K562 (cell line): ENCODE results near the gene OR6K2. TPM values are rescaled to one million over a fixed set of nuclear protein-coding genes. Genes with fewer than 3 reads are reported as not detected.

Source experiments
- ARID1B ChIP-seq: fragments of 450-650 bp; IDR thresholded peaks from 2 replicates; pipeline ENCODE4 v1.6.1; 2016; ENCODE audit warnings: antibody characterized with exemption, mild to moderate bottlenecking, inconsistent platforms
- EP300 ChIP-seq: IDR thresholded peaks from 2 replicates; pipeline ENCODE4 v1.6.1; 2012; ENCODE audit warnings: low read length, improper control_type of control experiment
- FOXP1 ChIP-seq: sonication (generic); formaldehyde crosslinking; IDR thresholded peaks from 2 replicates; pipeline ENCODE4 v1.8.0; 2022; ENCODE audit warnings: mild to moderate bottlenecking, missing genetic modification reagents
- GTF2F1 ChIP-seq: IDR thresholded peaks from 2 replicates; pipeline ENCODE4 v1.6.1; 2011; ENCODE audit warnings: low read depth, low read length, improper control_type of control experiment
- ILF3 ChIP-seq: fragments of 450-650 bp; IDR thresholded peaks from 2 replicates; pipeline ENCODE4 v1.6.1; 2018; ENCODE audit warnings: antibody characterized with exemption, mild to moderate bottlenecking, moderate library complexity, borderline replicate concordance
- JUND ChIP-seq, 2 experiments: IDR thresholded peaks; 2 replicates in 1 of 2; 3 replicates in 1 of 2; pipeline ENCODE4 v1.6.1; 2011; ENCODE audit warnings: borderline replicate concordance in 2 of 2, low read depth in 2 of 2, low read length in 2 of 2, improper control_type of control experiment in 1 of 2, missing biosample characterization in 1 of 2, missing genetic modification characterization in 1 of 2, missing genetic modification reagents in 1 of 2
- NCOA4 ChIP-seq: fragments of 450-650 bp; IDR thresholded peaks from 2 replicates; pipeline ENCODE4 v1.6.1; 2018; ENCODE audit warnings: mild to moderate bottlenecking; ENCODE audit not compliant: partially characterized antibody
- PHF21A ChIP-seq: fragments of 450-650 bp; IDR thresholded peaks from 2 replicates; pipeline ENCODE4 v1.6.1; 2017; ENCODE audit warnings: low read depth, borderline replicate concordance
- POLR2AphosphoS5 ChIP-seq: IDR thresholded peaks from 2 replicates; pipeline ENCODE4 v1.6.1; 2011; ENCODE audit warnings: mild to moderate bottlenecking, low read depth, low read length, moderate library complexity; ENCODE audit not compliant: control insufficient read depth, insufficient read depth
- SMARCA5 ChIP-seq: fragments of 450-650 bp; IDR thresholded peaks from 2 replicates; pipeline ENCODE4 v1.6.1; 2016
- SPI1 ChIP-seq: IDR thresholded peaks from 2 replicates; pipeline ENCODE4 v1.6.1; 2011; ENCODE audit warnings: low read depth, low read length, control low read depth, borderline replicate concordance
- YY1 ChIP-seq, 3 experiments: IDR thresholded peaks; 2 replicates each; pipeline ENCODE4 v1.6.1; 2011; ENCODE audit warnings: low read length in 2 of 3, mild to moderate bottlenecking in 2 of 3, moderate library complexity in 2 of 3, borderline replicate concordance in 1 of 3, control low read depth in 1 of 3, low read depth in 1 of 3; ENCODE audit not compliant: insufficient read depth in 3 of 3, insufficient replicate concordance in 2 of 3, control insufficient read depth in 1 of 3, insufficient read length in 1 of 3; ENCODE audit errors: extremely low read depth in 1 of 3
- polyA plus RNA-seq, 8 experiments: library from polyadenylated mRNA; depleted of rRNA in 4 of 8; stranded (reverse) in 5 of 8; unstranded in 3 of 8; fragments of >200 nt; fragmentation: Nextera tagmentation in 2 of 8; fragmentation: Illumina TruSeq in 1 of 8; extraction: Ambion mirVana in 2 of 8; extraction: Trizol in 1 of 8; gene quantifications; 2 replicates each; pipeline versions ENCODE4 v1.2.1 to v1.2.3, GENCODE V29; 2011 to 2014; ENCODE audit warnings: inconsistent platforms in 1 of 8, missing spikeins in 1 of 8
- total RNA-seq, 7 experiments: library from RNA; depleted of rRNA in 6 of 7; stranded (reverse); fragments of >200 nt in 6 of 7; fragmentation: Illumina TruSeq in 2 of 7; extraction: Trizol in 2 of 7; gene quantifications; 2 replicates each; pipeline versions ENCODE4 v1.2.1 to v1.2.3, GENCODE V29; 2011 to 2021; ENCODE audit warnings: low replicate concordance in 1 of 7
- TF ChIP-seq, protein P1 (sequence below), 2 experiments: fragments of 450-650 bp; IDR thresholded peaks; 2 replicates each; pipeline ENCODE4 v1.6.1; 2016; ENCODE audit warnings: mild to moderate bottlenecking in 2 of 2, borderline replicate concordance in 1 of 2, low read depth in 1 of 2, moderate library complexity in 1 of 2
- TF ChIP-seq, protein P2 (sequence below): fragments of 450-650 bp; IDR thresholded peaks from 2 replicates; pipeline ENCODE4 v1.7.1; 2018; ENCODE audit warnings: mild to moderate bottlenecking, low read depth; ENCODE audit not compliant: partially characterized antibody

Gene OR6K2
- total and polyA plus RNA-seq, 9 of the 15 experiments (the other 6 are each of a cell fraction or from before 2014, with no cell fraction given): not detected

DNA sequence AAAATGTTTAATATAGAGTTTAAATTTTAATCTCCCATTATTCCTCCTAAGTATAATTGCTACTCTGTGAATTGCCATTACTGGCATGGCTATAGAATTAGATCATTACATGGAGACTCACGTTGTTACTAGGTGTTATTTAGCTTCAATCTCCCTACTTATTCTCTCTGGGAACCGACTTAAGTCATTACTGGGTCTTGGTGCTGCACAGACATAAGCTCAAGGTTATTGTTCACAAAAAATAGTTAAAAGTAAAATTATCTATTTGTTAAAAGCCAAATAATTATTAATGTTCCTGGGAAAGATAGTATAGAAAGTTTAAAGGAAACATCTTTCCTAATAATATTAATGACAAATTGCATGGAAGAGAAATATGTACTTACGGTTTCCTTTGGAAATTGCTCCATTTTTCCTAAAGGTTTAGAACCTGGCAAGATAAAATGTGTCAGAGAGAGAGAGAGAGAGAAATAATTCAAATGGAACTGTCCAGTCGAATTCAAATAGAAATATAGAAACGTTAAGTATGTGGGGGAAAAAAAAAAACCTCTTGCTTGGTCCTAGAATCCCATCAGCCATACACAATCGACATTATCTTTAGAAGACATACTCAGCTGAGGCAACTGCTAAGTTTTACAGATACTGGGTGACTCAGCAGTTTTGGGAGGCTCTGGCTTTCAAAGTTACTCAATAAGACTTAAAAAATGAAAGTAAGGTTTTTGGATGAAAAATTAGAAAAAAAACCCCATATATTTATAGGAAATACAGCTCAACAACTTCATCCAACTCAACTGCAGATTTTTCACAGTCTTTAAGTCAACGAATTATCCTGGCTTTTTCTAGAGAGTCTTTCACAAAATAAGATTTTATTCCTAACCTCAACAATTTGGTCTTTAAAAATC lies 14.1 kb downstream of the OR6K2 start, which contains the start of gene SPTA1 (continued):
- TF ChIP-seq, protein P1, sequence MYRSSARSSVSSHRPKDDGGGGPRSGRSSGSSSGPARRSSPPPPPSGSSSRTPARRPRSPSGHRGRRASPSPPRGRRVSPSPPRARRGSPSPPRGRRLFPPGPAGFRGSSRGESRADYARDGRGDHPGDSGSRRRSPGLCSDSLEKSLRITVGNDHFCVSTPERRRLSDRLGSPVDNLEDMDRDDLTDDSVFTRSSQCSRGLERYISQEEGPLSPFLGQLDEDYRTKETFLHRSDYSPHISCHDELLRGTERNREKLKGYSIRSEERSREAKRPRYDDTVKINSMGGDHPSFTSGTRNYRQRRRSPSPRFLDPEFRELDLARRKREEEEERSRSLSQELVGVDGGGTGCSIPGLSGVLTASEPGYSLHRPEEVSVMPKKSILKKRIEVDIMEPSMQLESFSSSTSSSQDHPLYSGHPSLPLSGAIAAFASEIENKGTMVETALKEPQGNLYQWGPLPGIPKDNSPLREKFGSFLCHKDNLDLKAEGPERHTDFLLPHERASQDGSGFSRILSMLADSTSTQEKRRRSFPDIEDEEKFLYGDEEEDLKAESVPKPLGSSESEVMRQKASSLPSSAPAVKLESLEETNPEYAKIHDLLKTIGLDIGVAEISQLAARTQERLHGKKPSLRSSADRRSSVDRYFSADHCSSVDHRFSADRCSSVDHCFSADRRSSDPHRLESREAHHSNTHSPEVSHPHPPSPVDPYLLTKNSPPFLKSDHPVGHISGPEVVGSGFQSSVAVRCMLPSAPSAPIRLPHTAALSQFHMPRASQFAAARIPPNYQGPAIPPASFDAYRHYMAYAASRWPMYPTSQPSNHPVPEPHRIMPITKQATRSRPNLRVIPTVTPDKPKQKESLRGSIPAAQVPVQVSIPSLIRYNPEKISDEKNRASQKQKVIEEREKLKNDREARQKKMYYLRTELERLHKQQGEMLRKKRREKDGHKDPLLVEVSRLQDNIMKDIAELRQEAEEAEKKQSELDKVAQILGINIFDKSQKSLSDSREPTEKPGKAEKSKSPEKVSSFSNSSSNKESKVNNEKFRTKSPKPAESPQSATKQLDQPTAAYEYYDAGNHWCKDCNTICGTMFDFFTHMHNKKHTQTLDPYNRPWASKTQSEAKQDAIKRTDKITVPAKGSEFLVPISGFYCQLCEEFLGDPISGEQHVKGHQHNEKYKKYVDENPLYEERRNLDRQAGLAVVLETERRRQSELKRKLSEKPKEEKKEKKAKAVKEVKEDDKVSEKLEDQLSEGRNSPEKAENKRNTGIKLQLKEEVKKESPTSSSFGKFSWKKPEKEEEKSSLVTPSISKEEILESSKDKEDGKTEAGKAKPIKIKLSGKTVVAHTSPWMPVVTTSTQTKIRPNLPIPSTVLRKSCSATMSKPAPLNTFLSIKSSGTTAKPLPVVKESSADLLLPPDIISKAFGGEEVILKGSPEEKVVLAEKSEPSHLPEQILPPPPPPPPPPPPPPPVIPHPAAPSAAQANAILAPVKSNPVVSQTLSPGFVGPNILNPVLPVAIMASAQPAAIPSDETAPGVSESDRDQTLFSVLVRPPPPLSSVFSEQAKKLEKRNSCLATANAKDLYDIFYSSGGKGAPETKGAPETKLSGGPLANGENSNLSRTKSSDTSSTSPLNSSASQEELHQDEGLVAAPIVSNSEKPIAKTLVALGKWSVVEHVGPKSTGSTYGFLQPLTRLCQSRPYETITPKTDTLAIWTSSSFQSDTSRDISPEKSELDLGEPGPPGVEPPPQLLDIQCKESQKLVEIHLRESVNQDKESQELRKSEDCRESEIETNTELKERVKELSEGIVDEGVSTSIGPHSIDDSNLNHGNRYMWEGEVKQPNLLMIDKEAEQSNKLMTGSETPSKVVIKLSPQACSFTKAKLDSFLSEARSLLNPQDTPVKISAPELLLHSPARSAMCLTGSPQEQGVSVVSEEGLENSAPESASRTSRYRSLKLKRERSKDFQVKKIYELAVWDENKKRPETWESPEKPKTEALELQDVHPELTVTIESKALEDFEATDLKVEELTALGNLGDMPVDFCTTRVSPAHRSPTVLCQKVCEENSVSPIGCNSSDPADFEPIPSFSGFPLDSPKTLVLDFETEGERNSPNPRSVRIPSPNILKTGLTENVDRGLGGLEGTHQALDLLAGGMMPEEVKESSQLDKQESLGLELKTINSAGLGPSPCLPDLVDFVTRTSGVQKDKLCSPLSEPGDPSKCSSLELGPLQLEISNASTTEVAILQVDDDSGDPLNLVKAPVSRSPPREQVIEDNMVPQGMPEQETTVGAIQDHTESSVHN (IDR thresholded peaks at IDR 0.05; ENCODE audit: borderline replicate concordance in 1 of 2, low read depth in 1 of 2): peak in 1 of 2 experiments; percentile 66; a peak in 2 of 4 replicates
- TF ChIP-seq NCOA4 (peak; percentile 17), EP300 (peak; percentile 92), ARID1B (peak; percentile 88), YY1 (IDR thresholded peaks at IDR 0.05; ENCODE audit: borderline replicate concordance in 1 of 3, control insufficient read depth in 1 of 3, extremely low read depth in 1 of 3, insufficient read depth in 3 of 3, insufficient read length in 1 of 3, insufficient replicate concordance in 2 of 3, low read depth in 1 of 3, low read length in 2 of 3) (peak in 1 of 3 experiments; percentile 32), GTF2F1 (no peak), JUND (IDR thresholded peaks at IDR 0.05; ENCODE audit: borderline replicate concordance, low read depth, low read length) (peak; percentile 80), JUND (tag; IDR thresholded peaks at IDR 0.05; ENCODE audit: borderline replicate concordance, low read depth, low read length) (peak; percentile 64; the same call in 1 of the 3 replicates), SPI1 (no peak), PHF21A (no peak), POLR2AphosphoS5 (peak; percentile 74), SMARCA5 (no peak), FOXP1 (CRISPR knock-in tag) (no peak), ILF3 (no peak)
- TF ChIP-seq, protein P2, sequence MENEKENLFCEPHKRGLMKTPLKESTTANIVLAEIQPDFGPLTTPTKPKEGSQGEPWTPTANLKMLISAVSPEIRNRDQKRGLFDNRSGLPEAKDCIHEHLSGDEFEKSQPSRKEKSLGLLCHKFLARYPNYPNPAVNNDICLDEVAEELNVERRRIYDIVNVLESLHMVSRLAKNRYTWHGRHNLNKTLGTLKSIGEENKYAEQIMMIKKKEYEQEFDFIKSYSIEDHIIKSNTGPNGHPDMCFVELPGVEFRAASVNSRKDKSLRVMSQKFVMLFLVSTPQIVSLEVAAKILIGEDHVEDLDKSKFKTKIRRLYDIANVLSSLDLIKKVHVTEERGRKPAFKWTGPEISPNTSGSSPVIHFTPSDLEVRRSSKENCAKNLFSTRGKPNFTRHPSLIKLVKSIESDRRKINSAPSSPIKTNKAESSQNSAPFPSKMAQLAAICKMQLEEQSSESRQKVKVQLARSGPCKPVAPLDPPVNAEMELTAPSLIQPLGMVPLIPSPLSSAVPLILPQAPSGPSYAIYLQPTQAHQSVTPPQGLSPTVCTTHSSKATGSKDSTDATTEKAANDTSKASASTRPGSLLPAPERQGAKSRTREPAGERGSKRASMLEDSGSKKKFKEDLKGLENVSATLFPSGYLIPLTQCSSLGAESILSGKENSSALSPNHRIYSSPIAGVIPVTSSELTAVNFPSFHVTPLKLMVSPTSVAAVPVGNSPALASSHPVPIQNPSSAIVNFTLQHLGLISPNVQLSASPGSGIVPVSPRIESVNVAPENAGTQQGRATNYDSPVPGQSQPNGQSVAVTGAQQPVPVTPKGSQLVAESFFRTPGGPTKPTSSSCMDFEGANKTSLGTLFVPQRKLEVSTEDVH: peak; percentile 35
